H9 (cell line): ENCODE data around the gene MDGA2. TPM values are rescaled to one million over a fixed set of nuclear protein-coding genes. Genes with fewer than 3 reads are reported as not detected.

Experiments
- DNase-seq: peaks from one replicate; pipeline ENCODE4 v3.0.0-alpha.2; 2017
- H2AFZ ChIP-seq: one replicate; pipeline ENCODE4 v1.6.1; 2013; ENCODE audit warnings: mild to moderate bottlenecking, low read length, control low read depth, moderate library complexity
- H2AK5ac ChIP-seq: 2 replicates; pipeline ENCODE4 v1.6.1; 2013; ENCODE audit warnings: low read length, control low read depth, mixed read lengths; ENCODE audit not compliant: insufficient read length
- H2BK120ac ChIP-seq: one replicate; pipeline ENCODE4 v1.6.1; 2013; ENCODE audit warnings: low read depth, mild to moderate bottlenecking, low read length, control low read depth, inconsistent platforms; ENCODE audit not compliant: poor library complexity, severe bottlenecking
- H2BK12ac ChIP-seq: 2 replicates; pipeline ENCODE4 v1.6.1; 2013; ENCODE audit warnings: low read length, control low read depth, mixed read lengths, low read depth; ENCODE audit not compliant: insufficient read length
- H2BK15ac ChIP-seq: 2 replicates; pipeline ENCODE4 v1.6.1; 2013; ENCODE audit warnings: low read depth, low read length, control low read depth
- H2BK20ac ChIP-seq: one replicate; pipeline ENCODE4 v1.6.1; 2013; ENCODE audit warnings: low read depth, mild to moderate bottlenecking, low read length, control low read depth, inconsistent platforms; ENCODE audit not compliant: poor library complexity, severe bottlenecking
- H2BK5ac ChIP-seq: 2 replicates; pipeline ENCODE4 v1.6.1; 2013; ENCODE audit warnings: low read length, control low read depth, mixed read lengths; ENCODE audit not compliant: insufficient read length
- H3K14ac ChIP-seq: 2 replicates; pipeline ENCODE4 v1.6.1; 2013; ENCODE audit warnings: low read length, control low read depth; ENCODE audit not compliant: insufficient read depth
- H3K18ac ChIP-seq: 2 replicates; pipeline ENCODE4 v1.6.1; 2013; ENCODE audit warnings: low read depth, mild to moderate bottlenecking, mixed read lengths, low read length, control low read depth; ENCODE audit not compliant: insufficient read length
- H3K23ac ChIP-seq: 2 replicates; pipeline ENCODE4 v1.6.1; 2013; ENCODE audit warnings: low read length, control low read depth, mixed read lengths, low read depth; ENCODE audit not compliant: insufficient read length
- H3K23me2 ChIP-seq: 2 replicates; pipeline ENCODE4 v1.6.1; 2013; ENCODE audit warnings: low read depth, mild to moderate bottlenecking, mixed read lengths, low read length, control low read depth; ENCODE audit not compliant: insufficient read length, poor library complexity, severe bottlenecking
- H3K27ac ChIP-seq: 2 replicates; pipeline ENCODE4 v1.5.1; 2013; ENCODE audit warnings: low read length, control low read depth, mixed read lengths, low read depth; ENCODE audit not compliant: insufficient read length
- H3K27me3 ChIP-seq: 2 replicates; pipeline ENCODE4 v1.6.1; 2013; ENCODE audit warnings: low read length, control low read depth, inconsistent platforms; ENCODE audit not compliant: insufficient read depth
- H3K4ac ChIP-seq: 2 replicates; pipeline ENCODE4 v1.6.1; 2013; ENCODE audit warnings: low read depth, mild to moderate bottlenecking, control low read depth, inconsistent platforms, low read length, moderate library complexity
- H3K4me1 ChIP-seq: 2 replicates; pipeline ENCODE4 v1.6.1; 2013; ENCODE audit warnings: low read length, control low read depth, inconsistent platforms; ENCODE audit not compliant: insufficient read depth
- H3K4me2 ChIP-seq: 2 replicates; pipeline ENCODE4 v1.6.1; 2013; ENCODE audit warnings: low read length, control low read depth, mixed read lengths; ENCODE audit not compliant: insufficient read length, insufficient read depth
- H3K56ac ChIP-seq: 2 replicates; pipeline ENCODE4 v1.6.1; 2013; ENCODE audit warnings: low read depth, mild to moderate bottlenecking, mixed read lengths, low read length, control low read depth; ENCODE audit not compliant: insufficient read length
- H3K79me1 ChIP-seq: 2 replicates; pipeline ENCODE4 v1.6.1; 2013; ENCODE audit warnings: low read depth, mild to moderate bottlenecking, moderate library complexity, low read length, control low read depth, inconsistent platforms; ENCODE audit not compliant: insufficient read depth, poor library complexity, severe bottlenecking
- H3K79me2 ChIP-seq: 2 replicates; pipeline ENCODE4 v1.6.1; 2013; ENCODE audit warnings: low read length, control low read depth, inconsistent platforms; ENCODE audit not compliant: insufficient read depth
- H3K9ac ChIP-seq: 2 replicates; pipeline ENCODE4 v1.6.1; 2013; ENCODE audit warnings: low read length, control low read depth, mixed read lengths; ENCODE audit not compliant: insufficient read length; ENCODE audit errors: extremely low read depth
- H3K9me3 ChIP-seq: one replicate; pipeline ENCODE4 v1.6.1; 2013; ENCODE audit warnings: low read depth, low read length, inconsistent platforms; ENCODE audit not compliant: control insufficient read depth
- H3T11ph ChIP-seq: one replicate; pipeline ENCODE4 v1.6.1; 2013; ENCODE audit warnings: mild to moderate bottlenecking, low read length, control low read depth, inconsistent platforms
- H4K20me1 ChIP-seq: one replicate; pipeline ENCODE4 v1.6.1; 2013; ENCODE audit not compliant: control insufficient read depth, insufficient read length, insufficient read depth
- H4K5ac ChIP-seq: 2 replicates; pipeline ENCODE4 v1.6.1; 2013; ENCODE audit warnings: low read depth, mild to moderate bottlenecking, mixed read lengths, low read length, control low read depth; ENCODE audit not compliant: insufficient read length
- H4K8ac ChIP-seq: replicated peaks from 2 replicates; pipeline ENCODE4 v1.6.1; 2013; ENCODE audit warnings: low read length, control low read depth, mixed read lengths, low read depth; ENCODE audit not compliant: insufficient read length
- H4K91ac ChIP-seq: 2 replicates; pipeline ENCODE4 v1.6.1; 2013; ENCODE audit warnings: low read depth, mild to moderate bottlenecking, moderate library complexity, mixed read lengths, low read length, control low read depth; ENCODE audit not compliant: insufficient read length
- H3K27ac Mint-ChIP-seq, 3 experiments: 2 replicates in 2 of 3; 3 replicates in 1 of 3; pipeline ENCODE4 v1.8.0; 2020 to 2021; ENCODE audit warnings: mixed read lengths in 3 of 3, mild to moderate bottlenecking in 1 of 3, moderate library complexity in 1 of 3
- H3K27me3 Mint-ChIP-seq: 2 replicates; pipeline ENCODE4 v1.8.0; 2021; ENCODE audit warnings: low read depth, mild to moderate bottlenecking, moderate library complexity, mixed read lengths
- H3K36me3 Mint-ChIP-seq, 3 experiments: 2 replicates in 2 of 3; 3 replicates in 1 of 3; pipeline ENCODE4 v1.8.0; 2020 to 2021; ENCODE audit warnings: low read depth in 3 of 3, mixed read lengths in 3 of 3; ENCODE audit not compliant: insufficient read depth in 1 of 3
- H3K4me1 Mint-ChIP-seq, 2 experiments: 2 replicates each; pipeline ENCODE4 v1.8.0; 2020; ENCODE audit warnings: mixed read lengths in 2 of 2
- H3K4me3 Mint-ChIP-seq, 2 experiments: 2 replicates in 1 of 2; 3 replicates in 1 of 2; pipeline ENCODE4 v1.8.0; 2020 to 2021; ENCODE audit warnings: mild to moderate bottlenecking in 2 of 2, mixed read lengths in 2 of 2, moderate library complexity in 1 of 2
- H3K9me3 Mint-ChIP-seq, 2 experiments: 2 replicates in 1 of 2; 3 replicates in 1 of 2; pipeline ENCODE4 v1.8.0; 2020; ENCODE audit warnings: mild to moderate bottlenecking in 2 of 2, mixed read lengths in 2 of 2, moderate library complexity in 1 of 2
- CTCF ChIP-seq: fragments of 200-600 bp; sonication (generic); conservative IDR thresholded peaks from 3 replicates; pipeline ENCODE4 v1.8.0; 2021; ENCODE audit warnings: antibody characterized with exemption, mild to moderate bottlenecking
- WGBS: extraction: QIAGEN DNeasy Blood & Tissue Kit; methylation state at CpG from one replicate; pipeline ENCODE4 v1.1.7; 2013; ENCODE audit warnings: missing lambda C conversion rate, low lambda C conversion rate, mixed read lengths; ENCODE audit not compliant: insufficient read length; ENCODE audit errors: extremely low coverage; 5-methylcytosine and 5-hydroxymethylcytosine counted together
- total RNA-seq: library from RNA; stranded (reverse); gene quantifications from 2 replicates; pipeline ENCODE4 v1.2.1, GENCODE V29; 2021

The MDGA2 gene
- total RNA-seq, 1 experiment from 2014 or later = 1.9 TPM

GRCh38 chr14:47651337-47651736, 24.1 kb downstream of the MDGA2 start:
- Histone ChIP-seq H2BK20ac (no peak overlapping the region), H3K4me2 (no peak overlapping the region), H4K91ac (no peak overlapping the region), H3K79me1 (no peaks in the 10 kb centered on the region), H3K4ac (no peak overlapping the region), H3T11ph (no peak overlapping the region), H4K5ac (no peak overlapping the region), H2BK5ac (no peak overlapping the region), H3K9me3 (no peaks in the 10 kb centered on the region), H3K27me3 (no peaks in the 10 kb centered on the region), H3K79me2 (no peaks in the 10 kb centered on the region), H3K56ac (no peak overlapping the region), H4K20me1 (no peaks in the 10 kb centered on the region), H2BK120ac (no peak overlapping the region), H2AK5ac (no peak overlapping the region), H2BK15ac (no peak overlapping the region), H3K9ac (no peak overlapping the region), H2AFZ (no peak overlapping the region), H3K18ac (no peak overlapping the region), H3K27ac (no peak overlapping the region), H3K14ac (no peak overlapping the region), H3K23me2 (no peaks in the 10 kb centered on the region), H4K8ac (no peak overlapping the region), H3K4me1 (no peaks in the 10 kb centered on the region), H3K23ac (no peak overlapping the region), H2BK12ac (no peak overlapping the region)
- Mint-ChIP-seq H3K9me3 (no peaks in the 10 kb centered on the region), H3K4me1 (no peaks in the 10 kb centered on the region), H3K36me3 (no peaks in the 10 kb centered on the region), H3K27ac (no peak overlapping the region; a peak in 1 of 7 replicates), H3K4me3 (no peak overlapping the region), H3K27me3 (no peaks in the 10 kb centered on the region)
- no CpG with 5 or more reads among the region's 5 CpGs for WGBS
- DNase-seq = no peak
- no peak for TF ChIP-seq CTCF
